Stimulated activated CD8-positive, alpha-beta memory T cell treated with anti-CD3 and anti-CD28 coated beads, Interleukin-7, amount 100 ng/mL, for 48 hours (primary cell): Measurements from ENCODE around the gene MCTS1.
A peak's percentile ranks its signal among the peaks of the same experiment; 100 is the strongest.
"Not testable (repeated sequence)": the region's sequence is repeated elsewhere in the genome, so short reads cannot be mapped to it uniquely, and the experiment has no call there.

Source experiments
- DNase-seq, 2 donors: peaks; one replicate each; pipeline ENCODE4 v3.0.0-alpha.2; 2020; ENCODE audit warnings: low read depth in 1 of 2; ENCODE audit errors: extremely low read depth in 1 of 2

MCTS1 gene

DNA sequence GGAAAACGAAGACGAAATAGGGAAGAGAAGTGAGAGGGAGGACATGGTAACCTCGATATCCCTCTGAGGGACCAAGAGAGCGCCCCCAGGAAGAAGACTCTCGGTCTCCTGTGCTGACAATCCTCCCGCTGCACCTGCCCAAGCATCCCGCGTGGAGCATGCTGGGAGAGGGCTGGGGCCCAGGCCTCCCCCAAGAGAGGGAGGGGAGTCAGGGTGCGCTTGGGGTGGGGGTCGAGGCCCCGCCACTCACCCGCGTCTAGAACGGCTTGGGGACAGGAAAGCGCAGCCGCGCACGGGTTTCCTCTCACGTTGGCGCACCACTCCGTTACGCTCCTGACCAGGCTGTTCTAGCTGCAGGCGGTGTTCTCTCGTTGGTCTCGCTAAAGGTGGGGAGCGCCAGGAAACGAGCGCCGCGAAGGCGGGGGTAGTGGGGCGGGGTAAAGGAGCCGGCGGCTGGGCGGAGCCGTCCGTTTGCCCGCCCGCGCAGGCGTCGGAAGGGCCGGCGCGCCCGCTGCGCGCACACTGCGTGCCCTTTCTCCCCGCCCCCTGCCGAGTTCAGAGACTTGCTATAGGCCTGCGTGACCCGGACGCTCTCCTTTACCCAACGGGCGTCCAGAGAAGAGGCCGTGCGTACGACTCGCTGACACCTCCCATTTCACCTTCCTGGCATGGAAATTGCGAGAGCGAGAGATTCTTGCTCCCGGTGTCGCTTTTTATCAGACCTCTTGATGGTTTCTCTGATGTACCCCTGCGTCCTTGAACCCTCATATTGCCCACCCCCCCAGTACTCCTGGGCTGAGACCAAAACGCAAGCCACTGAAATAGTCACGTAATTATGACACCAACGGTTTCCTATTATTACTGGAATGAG lies 26.0 kb downstream of the MCTS1 start, which contains the start of gene C1GALT1C1:
TSS of gene C1GALT1C1 (minus strand) at position 388 of the 871 bp plus-strand sequence. CDS start 2,888 bp downstream, outside the sequence.
- DNase-seq, result peak; percentile 78 to 81

GRCh38 chrX:120638619-120639018 lies 34.7 kb downstream of the MCTS1 start:
- no peak for DNase-seq

- DNase-seq, result no peak
Observed at GRCh38 chrX:120642871-120643270, 39.0 kb downstream of the MCTS1 start.

DNA sequence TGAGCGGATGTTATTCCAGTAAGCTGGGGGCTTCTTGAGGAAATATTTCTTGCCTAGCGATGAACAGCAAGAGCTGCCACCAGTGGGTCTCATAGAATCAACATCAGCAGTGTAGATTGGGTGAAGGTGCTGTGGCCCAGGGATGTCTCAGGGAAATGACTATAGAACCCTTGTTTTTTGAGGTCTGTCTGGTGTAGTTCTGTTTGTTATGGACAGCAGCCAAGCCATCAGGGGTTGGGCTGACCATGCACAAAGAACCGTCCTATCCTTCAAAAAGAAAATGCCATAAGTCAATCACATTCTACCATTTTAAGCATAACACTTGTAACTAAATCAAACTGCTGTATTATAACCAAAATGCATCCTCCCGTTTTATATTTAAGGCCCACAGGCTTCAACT lies 43.2 kb downstream of the MCTS1 start:
- no peak for DNase-seq

DNA sequence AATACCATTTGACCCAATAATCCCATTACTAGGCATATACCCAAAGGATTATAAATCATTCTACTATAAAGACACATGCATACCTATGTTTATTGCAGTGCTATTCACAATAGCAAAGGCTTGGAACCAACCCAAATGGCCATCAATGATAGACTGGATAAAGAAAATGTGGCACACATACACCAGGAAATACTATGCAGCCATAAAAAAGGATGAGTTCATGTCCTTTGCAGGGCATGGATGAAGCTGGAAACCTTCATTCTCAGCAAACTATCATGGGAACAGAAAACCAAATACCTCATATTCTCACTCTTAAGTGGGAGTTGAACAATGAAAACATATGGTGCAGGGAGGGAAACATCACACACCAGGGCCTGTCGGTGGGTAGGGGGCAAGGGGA lies 48.4 kb downstream of the MCTS1 start:
- DNase-seq, result not testable (repeated sequence)

DNA sequence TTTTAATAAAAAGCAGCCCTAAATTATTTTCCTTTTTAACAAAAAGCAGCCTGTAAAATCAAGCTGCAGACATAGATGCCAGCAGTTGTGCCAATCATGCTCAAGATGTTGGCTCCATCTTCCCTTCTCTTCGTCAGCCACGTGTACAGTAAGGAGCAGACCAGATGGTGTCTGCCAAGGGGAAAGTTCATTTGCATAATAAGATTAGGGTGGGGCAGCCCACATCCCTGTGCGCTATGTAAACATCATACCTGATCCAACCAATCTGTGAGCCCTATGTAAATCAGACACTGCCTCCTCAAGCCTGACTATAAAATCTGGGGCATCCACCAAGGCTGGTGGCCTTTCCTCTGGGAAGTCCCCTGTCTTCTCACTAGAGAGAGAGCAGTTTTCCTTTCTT lies 49.1 kb downstream of the MCTS1 start:
- no peak for DNase-seq

DNA sequence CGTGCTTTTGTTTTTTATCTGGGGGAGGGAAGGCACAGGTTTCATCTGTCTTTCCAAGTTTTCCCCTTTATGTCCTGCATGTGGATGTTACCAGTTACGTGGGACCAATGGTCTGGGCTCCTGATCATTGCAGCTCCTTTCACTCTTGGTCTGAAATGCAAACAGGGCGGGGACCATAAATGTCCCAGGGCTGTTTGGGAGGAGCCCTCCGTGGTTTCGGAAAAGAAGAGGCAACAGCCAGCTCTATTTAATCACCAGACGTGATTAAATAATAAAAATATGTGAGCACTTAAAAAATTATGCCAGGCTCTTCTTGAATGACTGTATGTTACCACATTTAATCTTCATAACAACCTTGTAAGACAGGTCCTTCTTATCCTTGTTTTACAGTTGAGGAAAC lies 56.7 kb downstream of the MCTS1 start:
- DNase-seq, result no peak
